Fibroblast of skin of scalp (primary cell): Measurements from ENCODE around the gene ADGRB3. TPM values are rescaled to one million over a fixed set of nuclear protein-coding genes. Genes with fewer than 3 reads are reported as not detected.
A peak's percentile ranks its signal among the peaks of the same experiment; 100 is the strongest.

Experiments used
- DNase-seq: peaks from one replicate; pipeline ENCODE4 v3.0.0-alpha.2; 2013
- polyA plus RNA-seq, 2 experiments: library from polyadenylated mRNA; unstranded; fragments of 120-200 nt; gene quantifications; one replicate each; pipeline ENCODE4 v1.2.1, GENCODE V29; 2013; ENCODE audit not compliant: insufficient read length in 2 of 2

Gene ADGRB3
- polyA plus RNA-seq (2013, experiment 1 of 2; ENCODE audit: insufficient read length) = 0.14 TPM
- polyA plus RNA-seq (2013, experiment 2 of 2; ENCODE audit: insufficient read length) = 0.30 TPM

- DNase-seq = peak; percentile 87
These were observed at the start of gene ADGRB3 for GRCh38 chr6:68634726-68635411. Gene ADGRB3, plus strand, starts transcription at chr6:68635282. Its CDS starts 3,394 bp downstream, at chr6:68638676.

GRCh38 chr6:68593558-68593957, 41.5 kb upstream of the ADGRB3 start:
- no peak for DNase-seq

GRCh38 chr6:68597642-68598041, 37.4 kb upstream of the ADGRB3 start:
- DNase-seq = no peak

- no peak for DNase-seq
These were observed 19.1 kb upstream of the ADGRB3 start for GRCh38 chr6:68615938-68616337.

- no peak for DNase-seq
These were observed 9.1 kb upstream of the ADGRB3 start for GRCh38 chr6:68625998-68626397.

GRCh38 chr6:68628161-68628560, 6.9 kb upstream of the ADGRB3 start:
- DNase-seq = no peak

GRCh38 chr6:68632734-68633133, 2.3 kb upstream of the ADGRB3 start:
- DNase-seq = no peak

- DNase-seq = no peak
These were observed 1.7 kb upstream of the ADGRB3 start for GRCh38 chr6:68633281-68633971.

- DNase-seq = no peak
These were observed 933 bp upstream of the ADGRB3 start for GRCh38 chr6:68633972-68634725.

- DNase-seq = no peak
These were observed 277 bp downstream of the ADGRB3 start for GRCh38 chr6:68635412-68635705.

- peak; percentile 11 for DNase-seq
These were observed 828 bp downstream of the ADGRB3 start for GRCh38 chr6:68635706-68636513.

- no peak for DNase-seq
These were observed 1.6 kb downstream of the ADGRB3 start for GRCh38 chr6:68636666-68637065.

- DNase-seq = no peak
These were observed 2.0 kb downstream of the ADGRB3 start for GRCh38 chr6:68637071-68637470.

- no peak for DNase-seq
These were observed 2.7 kb downstream of the ADGRB3 start for GRCh38 chr6:68637782-68638181.

GRCh38 chr6:68638230-68638900, 3.3 kb downstream of the ADGRB3 start:
- peak; percentile 51 for DNase-seq

GRCh38 chr6:68639211-68639610, 4.1 kb downstream of the ADGRB3 start:
- no peak for DNase-seq

GRCh38 chr6:68639826-68640490, 4.9 kb downstream of the ADGRB3 start:
- no peak for DNase-seq

- DNase-seq = no peak
These were observed 5.4 kb downstream of the ADGRB3 start for GRCh38 chr6:68640491-68640835.

- no peak for DNase-seq
These were observed 6.1 kb downstream of the ADGRB3 start for GRCh38 chr6:68641172-68641571.

GRCh38 chr6:68642081-68642480, 7.0 kb downstream of the ADGRB3 start:
- no peak for DNase-seq

- no peak for DNase-seq
These were observed 7.9 kb downstream of the ADGRB3 start for GRCh38 chr6:68642977-68643376.

- no peak for DNase-seq
These were observed 14.6 kb downstream of the ADGRB3 start for GRCh38 chr6:68649669-68650068.
